ENCODE data around the gene DNASE1L1. TPM values are rescaled to one million over a fixed set of nuclear protein-coding genes. Genes with fewer than 3 reads are reported as not detected.
A peak's percentile ranks its signal among the peaks of the same experiment; 100 is the strongest.

Gene DNASE1L1
- total RNA-seq, 1 experiment from 2014 or later: 8.8 TPM

GRCh38 chrX:154440623-154441357 is 31.7 kb upstream of the DNASE1L1 start:
- Histone ChIP-seq H3K4me1 (no peaks in the 10 kb centered on the region), H3K9me3 (no peaks in the 10 kb centered on the region), H3K27me3 (replicated peaks; ENCODE audit: control insufficient read depth, insufficient read depth, low read length) (no peaks in the 10 kb centered on the region), H3K4me3 (ENCODE audit: low read depth, low read length) (no peak overlapping the region), H3K36me3 (ENCODE audit: control insufficient read depth, insufficient read depth, low read length) (no peaks in the 10 kb centered on the region)
- Mint-ChIP-seq H3K4me3 (ENCODE audit: unreplicated experiment) (no peak overlapping the region), H3K9me3 (ENCODE audit: unreplicated experiment) (no peaks in the 10 kb centered on the region), H3K4me1 (ENCODE audit: low read depth, unreplicated experiment) (no peaks in the 10 kb centered on the region), H3K36me3 (ENCODE audit: insufficient read depth, unreplicated experiment) (peaks cover 14% of the 10 kb centered on the region), H3K27me3 (ENCODE audit: insufficient read depth, unreplicated experiment) (no peaks in the 10 kb centered on the region), H3K27ac (ENCODE audit: unreplicated experiment) (no peak overlapping the region)
- BruUV-seq (replicated peaks): no TSS peak
- no peak for DNase-seq
- ChIA-PET CTCF (no interaction called here), POLR2A (no interaction called here)
- intact Hi-C loops (cut with micrococcal nuclease; ENCODE audit: unreplicated experiment): no loop called here
- TF ChIP-seq, protein P1, sequence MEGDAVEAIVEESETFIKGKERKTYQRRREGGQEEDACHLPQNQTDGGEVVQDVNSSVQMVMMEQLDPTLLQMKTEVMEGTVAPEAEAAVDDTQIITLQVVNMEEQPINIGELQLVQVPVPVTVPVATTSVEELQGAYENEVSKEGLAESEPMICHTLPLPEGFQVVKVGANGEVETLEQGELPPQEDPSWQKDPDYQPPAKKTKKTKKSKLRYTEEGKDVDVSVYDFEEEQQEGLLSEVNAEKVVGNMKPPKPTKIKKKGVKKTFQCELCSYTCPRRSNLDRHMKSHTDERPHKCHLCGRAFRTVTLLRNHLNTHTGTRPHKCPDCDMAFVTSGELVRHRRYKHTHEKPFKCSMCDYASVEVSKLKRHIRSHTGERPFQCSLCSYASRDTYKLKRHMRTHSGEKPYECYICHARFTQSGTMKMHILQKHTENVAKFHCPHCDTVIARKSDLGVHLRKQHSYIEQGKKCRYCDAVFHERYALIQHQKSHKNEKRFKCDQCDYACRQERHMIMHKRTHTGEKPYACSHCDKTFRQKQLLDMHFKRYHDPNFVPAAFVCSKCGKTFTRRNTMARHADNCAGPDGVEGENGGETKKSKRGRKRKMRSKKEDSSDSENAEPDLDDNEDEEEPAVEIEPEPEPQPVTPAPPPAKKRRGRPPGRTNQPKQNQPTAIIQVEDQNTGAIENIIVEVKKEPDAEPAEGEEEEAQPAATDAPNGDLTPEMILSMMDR (IDR thresholded peaks at IDR 0.05; ENCODE audit: insufficient read depth in 1 of 2, low read depth in 1 of 2, low read length in 1 of 2, severe bottlenecking in 1 of 2, unreplicated experiment in 1 of 2): no peak

- TF ChIP-seq, protein P1 (IDR thresholded peaks at IDR 0.05; ENCODE audit: insufficient read depth in 1 of 2, low read depth in 1 of 2, low read length in 1 of 2, severe bottlenecking in 1 of 2, unreplicated experiment in 1 of 2): no peak
- DNase-seq: no peak
- CTCF ChIA-PET: no interaction called here
- Histone ChIP-seq H3K27me3 (replicated peaks; ENCODE audit: control insufficient read depth, insufficient read depth, low read length) (no peaks in the 10 kb centered on the region), H3K4me3 (ENCODE audit: low read depth, low read length) (no peak overlapping the region), H3K9me3 (no peaks in the 10 kb centered on the region), H3K36me3 (ENCODE audit: control insufficient read depth, insufficient read depth, low read length) (no peaks in the 10 kb centered on the region), H3K4me1 (no peaks in the 10 kb centered on the region)
- peaks cover 14% of the 10 kb centered on the region for H3K36me3 Mint-ChIP-seq (ENCODE audit: insufficient read depth, unreplicated experiment)
- intact Hi-C loops (cut with micrococcal nuclease; ENCODE audit: unreplicated experiment): no loop called here
- no peaks in the 10 kb centered on the region for H3K4me1 Mint-ChIP-seq (ENCODE audit: low read depth, unreplicated experiment)
- no TSS peak for BruUV-seq (replicated peaks)
- POLR2A ChIA-PET: no interaction called here
- H3K4me3 Mint-ChIP-seq (ENCODE audit: unreplicated experiment): no peak overlapping the region
- H3K27ac Mint-ChIP-seq (ENCODE audit: unreplicated experiment): no peak overlapping the region
- H3K27me3 Mint-ChIP-seq (ENCODE audit: insufficient read depth, unreplicated experiment): no peaks in the 10 kb centered on the region
- no peaks in the 10 kb centered on the region for H3K9me3 Mint-ChIP-seq (ENCODE audit: unreplicated experiment)
Measured at GRCh38 chrX:154439841-154440240, 30.8 kb upstream of the DNASE1L1 start.

DNA sequence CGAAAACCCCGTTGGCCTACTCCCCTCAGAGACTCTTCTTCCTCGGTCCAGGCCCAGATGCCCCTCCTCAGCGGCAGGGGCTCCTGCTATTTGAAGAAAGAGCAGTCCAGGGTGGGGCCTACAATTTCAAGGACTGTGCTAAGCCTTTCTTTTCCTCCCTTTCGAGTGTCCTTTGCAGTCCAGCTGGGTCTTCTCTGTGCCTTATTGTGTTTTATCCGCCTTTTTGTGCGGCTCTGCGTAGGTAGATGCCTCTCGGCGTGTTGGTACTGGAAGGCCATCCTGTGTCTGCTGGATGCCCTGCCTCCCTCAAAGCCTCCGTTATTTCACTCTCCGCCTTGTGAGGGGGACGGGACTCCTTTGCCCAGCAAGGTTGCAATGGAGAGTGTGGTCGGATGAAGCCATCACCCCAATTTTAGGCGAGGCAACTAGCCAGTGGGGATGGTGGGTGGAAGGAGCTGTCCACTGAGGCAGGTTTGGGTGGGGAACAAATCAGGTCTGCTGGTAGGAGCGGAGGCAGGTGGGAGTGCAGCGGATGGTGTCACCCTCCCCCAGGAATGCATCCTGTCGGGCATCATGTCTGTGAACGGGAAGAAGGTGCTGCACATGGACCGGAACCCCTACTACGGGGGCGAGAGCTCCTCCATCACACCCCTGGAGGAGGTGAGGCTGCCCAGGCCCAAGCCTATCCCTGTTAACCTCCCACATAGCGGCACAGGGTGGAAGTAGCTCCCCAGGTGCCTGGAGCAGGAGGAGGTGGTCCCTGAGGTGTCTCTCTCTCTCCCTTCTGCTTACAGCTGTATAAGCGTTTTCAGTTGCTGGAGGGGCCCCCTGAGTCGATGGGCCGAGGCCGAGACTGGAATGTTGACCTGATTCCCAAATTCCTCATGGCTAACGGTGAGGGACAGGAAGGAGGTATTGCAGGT is 29.2 kb upstream of the DNASE1L1 start:
- H3K4me1 Mint-ChIP-seq (ENCODE audit: low read depth, unreplicated experiment): no peaks in the 10 kb centered on the region
- TF ChIP-seq, protein P1 (IDR thresholded peaks at IDR 0.05; ENCODE audit: insufficient read depth in 1 of 2, low read depth in 1 of 2, low read length in 1 of 2, severe bottlenecking in 1 of 2, unreplicated experiment in 1 of 2): no peak
- Histone ChIP-seq H3K27me3 (replicated peaks; ENCODE audit: control insufficient read depth, insufficient read depth, low read length) (no peaks in the 10 kb centered on the region), H3K9me3 (no peaks in the 10 kb centered on the region), H3K4me3 (ENCODE audit: low read depth, low read length) (peak overlapping the region; percentile 72), H3K4me1 (no peaks in the 10 kb centered on the region), H3K36me3 (ENCODE audit: control insufficient read depth, insufficient read depth, low read length) (no peaks in the 10 kb centered on the region)
- no peaks in the 10 kb centered on the region for H3K9me3 Mint-ChIP-seq (ENCODE audit: unreplicated experiment)
- CTCF ChIA-PET: no interaction called here
- peak overlapping the region; percentile 39 for H3K27ac Mint-ChIP-seq (ENCODE audit: unreplicated experiment)
- H3K36me3 Mint-ChIP-seq (ENCODE audit: insufficient read depth, unreplicated experiment): peaks cover 8% of the 10 kb centered on the region
- DNase-seq: no peak
- POLR2A ChIA-PET: no interaction called here
- no peaks in the 10 kb centered on the region for H3K27me3 Mint-ChIP-seq (ENCODE audit: insufficient read depth, unreplicated experiment)
- BruUV-seq (replicated peaks): TSS peak; percentile 2
- intact Hi-C loops (cut with micrococcal nuclease; ENCODE audit: unreplicated experiment): no loop called here
- H3K4me3 Mint-ChIP-seq (ENCODE audit: unreplicated experiment): peak overlapping the region; percentile 77

All from Caco-2 (cell line).